K562 (cell line): ENCODE measurements around the gene CSRP2. TPM values are rescaled to one million over a fixed set of nuclear protein-coding genes. Genes with fewer than 3 reads are reported as not detected.

Experiments
- ATAC-seq: fragments of 200-7000 bp; cut with Tn5 transposase; 3 replicates; pipeline ENCODE4 v1.9.1; 2020; ENCODE audit warnings: moderate library complexity
- Bru-seq: library from RNA; stranded (reverse); fragments of 400-500 nt; gene quantifications from one replicate; lab custom pipeline; 2021; lab: Mats Ljungman, UMichigan
- BruChase-seq, 2 experiments: library from RNA; stranded (reverse); fragments of 400-500 nt; gene quantifications; one replicate each; lab custom pipeline; 2021; lab: Mats Ljungman, UMichigan
- BruUV-seq: library from RNA; stranded (reverse); fragments of 400-500 nt; replicated peaks from 2 replicates; lab custom pipeline; 2021; lab: Mats Ljungman, UMichigan
- CTCF ChIA-PET: fragments of 300-600 bp; formaldehyde crosslinking; extraction: SDS; loops from one replicate; lab custom pipeline; 2021; ENCODE audit warnings: low intra/inter-chr PET ratio; lab: Yijun Ruan, JAX
- POLR2A ChIA-PET: fragments of 300-600, 350-650 bp; sonication (Branson Sonifier 250); formaldehyde crosslinking; extraction: SDS; loops from one replicate; lab custom pipeline; 2021; ENCODE audit warnings: antibody characterized with exemption, inconsistent platforms; lab: Yijun Ruan, JAX
- DNase-seq, 4 experiments: peaks; one replicate each; pipeline versions ENCODE4 v3.0.0 to v3.0.0-alpha.2; 2011 to 2018; ENCODE audit warnings: low spot score in 3 of 4, mixed read lengths in 3 of 4; ENCODE audit errors: extremely low read depth in 1 of 4
- FAIRE-seq: peaks from 2 replicates; lab custom pipeline; 2011; peaks lifted over from hg19 to GRCh38; lab: Jason Lieb, UNC
- H2AFZ ChIP-seq: 2 replicates; pipeline ENCODE4 v1.6.0; 2011; ENCODE audit warnings: low read depth, low read length, control low read depth, inconsistent platforms
- H3K27ac ChIP-seq: fragments of 200-600 bp; 3 replicates; pipeline ENCODE4 v1.8.0; 2011; ENCODE audit warnings: low read depth, mild to moderate bottlenecking, control low read depth, inconsistent platforms, low read length, moderate library complexity, mixed read lengths; ENCODE audit errors: extremely low read depth
- H3K27me3 ChIP-seq, 2 experiments: fragments of 300-600 bp in 1 of 2; 2 replicates in 1 of 2; 3 replicates in 1 of 2; pipeline versions ENCODE4 v1.6.0 to v1.8.0; 2011; ENCODE audit warnings: inconsistent platforms in 2 of 2, low read length in 2 of 2, mild to moderate bottlenecking in 1 of 2, mixed read lengths in 1 of 2, moderate library complexity in 1 of 2; ENCODE audit not compliant: control insufficient read depth in 2 of 2, insufficient read depth in 2 of 2
- H3K36me3 ChIP-seq: fragments of 300-600 bp; 3 replicates; pipeline ENCODE4 v1.8.0; 2011; ENCODE audit warnings: mild to moderate bottlenecking, low read length, inconsistent platforms; ENCODE audit not compliant: control insufficient read depth, insufficient read depth
- H3K4me1 ChIP-seq, 2 experiments: fragments of 200-600 bp in 1 of 2; replicated peaks in 1 of 2; 2 replicates in 1 of 2; 3 replicates in 1 of 2; pipeline versions ENCODE4 v1.5.1 to v1.8.0; 2011; ENCODE audit warnings: inconsistent platforms in 2 of 2, low read length in 2 of 2, mild to moderate bottlenecking in 1 of 2, mixed read lengths in 1 of 2, moderate library complexity in 1 of 2; ENCODE audit not compliant: control insufficient read depth in 2 of 2, insufficient read depth in 2 of 2
- H3K4me2 ChIP-seq: 2 replicates; pipeline ENCODE4 v1.6.1; 2011; ENCODE audit warnings: low read length, control low read depth, inconsistent platforms, mixed read lengths; ENCODE audit not compliant: insufficient read depth
- H3K4me3 ChIP-seq: fragments of 200-600 bp; sonication (generic), shearing (Covaris generic); 2 replicates; pipeline ENCODE4 v1.5.1; 2016; ENCODE audit warnings: control low read depth, inconsistent platforms
- H3K79me2 ChIP-seq: fragments of 200-600 bp; 3 replicates; pipeline ENCODE4 v1.8.0; 2011; ENCODE audit warnings: low read length, inconsistent platforms; ENCODE audit not compliant: control insufficient read depth, insufficient read depth
- H3K9ac ChIP-seq, 2 experiments: 2 replicates each; pipeline versions ENCODE4 v1.6.0 to v1.6.1; 2011; ENCODE audit warnings: low read depth in 2 of 2, low read length in 2 of 2, control low read depth in 1 of 2, inconsistent platforms in 1 of 2, mild to moderate bottlenecking in 1 of 2, mixed read lengths in 1 of 2; ENCODE audit not compliant: insufficient read depth in 1 of 2
- H3K9me1 ChIP-seq: one replicate; pipeline ENCODE4 v1.6.0; 2011; ENCODE audit warnings: inconsistent platforms, mild to moderate bottlenecking, low read length, moderate library complexity; ENCODE audit not compliant: control insufficient read depth, insufficient read depth
- H3K9me3 ChIP-seq: replicated peaks from 2 replicates; pipeline ENCODE4 v1.5.1; 2011; ENCODE audit warnings: low read depth, low read length, inconsistent platforms; ENCODE audit not compliant: control insufficient read depth, insufficient read depth
- H4K20me1 ChIP-seq: replicated peaks from 2 replicates; pipeline ENCODE4 v1.6.1; 2011; ENCODE audit warnings: low read length, inconsistent platforms, mixed read lengths; ENCODE audit not compliant: control insufficient read depth, insufficient read depth
- DACH1 ChIP-seq: fragments of 450-650 bp; IDR thresholded peaks from 2 replicates; pipeline ENCODE4 v1.6.1; 2018; ENCODE audit not compliant: partially characterized antibody
- ETV6 ChIP-seq, 3 experiments: fragments of 150-350 bp in 1 of 3; sonication (generic) in 1 of 3; formaldehyde crosslinking in 1 of 3; IDR thresholded peaks; 2 replicates each; pipeline versions ENCODE4 v1.6.1 to v1.8.0; 2014 to 2022; ENCODE audit warnings: borderline replicate concordance in 2 of 3, low read depth in 2 of 3, antibody characterized with exemption in 1 of 3, low read length in 1 of 3, mild to moderate bottlenecking in 1 of 3, missing genetic modification reagents in 1 of 3
- JUNB ChIP-seq: fragments of 450-650 bp; formaldehyde crosslinking; conservative IDR thresholded peaks from 2 replicates; pipeline ENCODE4 v1.4.0; 2020; ENCODE audit warnings: mild to moderate bottlenecking
- KAT8 ChIP-seq: fragments of 450-650 bp; IDR thresholded peaks from 2 replicates; pipeline ENCODE4 v1.6.1; 2016; ENCODE audit warnings: low read depth, mild to moderate bottlenecking
- NCOA2 ChIP-seq, 2 experiments: fragments of 450-650 bp; IDR thresholded peaks; 2 replicates each; pipeline ENCODE4 v1.6.1; 2018; ENCODE audit warnings: mild to moderate bottlenecking in 2 of 2, moderate library complexity in 1 of 2; ENCODE audit not compliant: partially characterized antibody in 2 of 2
- NRF1 ChIP-seq, 2 experiments: fragments of 450-650 bp; IDR thresholded peaks in 1 of 2; conservative IDR thresholded peaks in 1 of 2; 2 replicates each; pipeline ENCODE4 v1.6.1; 2014; ENCODE audit warnings: mild to moderate bottlenecking in 2 of 2
- POLR2B ChIP-seq: fragments of 450-650 bp; IDR thresholded peaks from 2 replicates; pipeline ENCODE4 v1.6.1; 2018; ENCODE audit warnings: low read depth; ENCODE audit not compliant: partially characterized antibody
- SMAD4 ChIP-seq: fragments of 250-450 bp; sonication (Bioruptor Pico); conservative IDR thresholded peaks from 2 replicates; pipeline ENCODE4 v1.8.0; 2021; ENCODE audit warnings: inconsistent platforms, mild to moderate bottlenecking, moderate library complexity
- TFAM ChIP-seq: fragments of 250-450 bp; sonication (Bioruptor Pico); conservative IDR thresholded peaks from 2 replicates; pipeline ENCODE4 v1.5.0; 2021; ENCODE audit warnings: mild to moderate bottlenecking, moderate library complexity
- TOE1 ChIP-seq, 2 experiments: fragments of 450-650 bp in 1 of 2; sonication (generic) in 1 of 2; formaldehyde crosslinking in 1 of 2; IDR thresholded peaks; 2 replicates each; pipeline versions ENCODE4 v1.7.1 to v1.8.0; 2016 to 2022; ENCODE audit warnings: borderline replicate concordance in 2 of 2, mild to moderate bottlenecking in 2 of 2, antibody characterized with exemption in 1 of 2, inconsistent platforms in 1 of 2, low read depth in 1 of 2, missing genetic modification reagents in 1 of 2, moderate library complexity in 1 of 2
- ZNF140 ChIP-seq: fragments of 250-450 bp; sonication (Bioruptor Pico); IDR thresholded peaks from 2 replicates; pipeline ENCODE4 v1.8.0; 2021; ENCODE audit warnings: moderate library complexity, mild to moderate bottlenecking, inconsistent platforms
- ZNF212 ChIP-seq: fragments of 450-650 bp; formaldehyde crosslinking; IDR thresholded peaks from 2 replicates; pipeline ENCODE4 v1.4.0; 2020; ENCODE audit warnings: mild to moderate bottlenecking
- ZNF561 ChIP-seq: fragments of 450-650 bp; formaldehyde crosslinking; conservative IDR thresholded peaks from 2 replicates; pipeline ENCODE4 v1.4.0; 2020; ENCODE audit warnings: mild to moderate bottlenecking, moderate library complexity
- WGBS: fragments of 100-300 bp; shearing (Covaris generic); methylation state at CpG from one replicate; pipeline ENCODE4 v1.1.6; 2016; ENCODE audit warnings: low coverage, mixed read lengths; ENCODE audit not compliant: insufficient coverage; ENCODE audit errors: missing lambda C conversion rate; 5-methylcytosine and 5-hydroxymethylcytosine counted together
- in situ Hi-C: fragments of 300-500 bp; cut with MboI; formaldehyde crosslinking; loops from 4 replicates; pipeline ENCODE4 v1.15.0; 2018; ENCODE audit warnings: inconsistent platforms, mixed read lengths
- intact Hi-C: fragments of 100-400 bp; cut with micrococcal nuclease; formaldehyde crosslinking; loops from 2 replicates; pipeline ENCODE4 v1.14.2; 2022
- long read RNA-seq, 3 experiments: library from polyadenylated mRNA in 2 of 3; library from RNA in 1 of 3; unstranded in 2 of 3; stranded (forward) in 1 of 3; transcript quantifications; one replicate each; pipeline ENCODE4 v2.0.0, GENCODE V29; 2019 to 2022
- polyA minus RNA-seq, 3 experiments: library from RNA; depleted of rRNA, polyadenylated mRNA; stranded (reverse); fragments of >200 nt; gene quantifications; 2 replicates each; pipeline ENCODE4 v1.2.3, GENCODE V29; 2011
- polyA plus RNA-seq, 8 experiments: library from polyadenylated mRNA; depleted of rRNA in 4 of 8; stranded (reverse) in 5 of 8; unstranded in 3 of 8; fragments of >200 nt; fragmentation: Nextera tagmentation in 2 of 8; fragmentation: Illumina TruSeq in 1 of 8; extraction: Ambion mirVana in 2 of 8; extraction: Trizol in 1 of 8; gene quantifications; 2 replicates each; pipeline versions ENCODE4 v1.2.1 to v1.2.3, GENCODE V29; 2011 to 2014; ENCODE audit warnings: inconsistent platforms in 1 of 8, missing spikeins in 1 of 8
- total RNA-seq, 7 experiments: library from RNA; depleted of rRNA in 6 of 7; stranded (reverse); fragments of >200 nt in 6 of 7; fragmentation: Illumina TruSeq in 2 of 7; extraction: Trizol in 2 of 7; gene quantifications; 2 replicates each; pipeline versions ENCODE4 v1.2.1 to v1.2.3, GENCODE V29; 2011 to 2021; ENCODE audit warnings: low replicate concordance in 1 of 7
- TF ChIP-seq, protein P1 (sequence below): fragments of 450-650 bp; IDR thresholded peaks from 2 replicates; pipeline ENCODE4 v1.6.1; 2014; ENCODE audit warnings: low read depth, mild to moderate bottlenecking, moderate library complexity, borderline replicate concordance

CSRP2 gene
- 2.1 and 3.9 TPM in 2 replicates for total RNA-seq (2011; cell fraction: chromatin; rRNA removed; ENCODE audit: low replicate concordance)
- total RNA-seq (2011; cell fraction: nucleolus; rRNA removed) = 1.5 and 1.6 TPM in 2 replicates
- total RNA-seq (2011; cell fraction: nucleoplasm; rRNA removed) = 3.7 and 9.9 TPM in 2 replicates
- 0.32 and 0.73 TPM in 2 replicates for total RNA-seq (2014; rRNA removed)
- 1.9 and 2.4 TPM in 2 replicates for total RNA-seq (2014; rRNA removed; fragmentation: Illumina TruSeq; extraction: Trizol)
- total RNA-seq (2015; rRNA removed; fragmentation: Illumina TruSeq; extraction: Trizol) = 0.60 and 0.83 TPM in 2 replicates
- 1.6 and 2.3 TPM in 2 replicates for total RNA-seq (2021)
- 4.6 and 5.9 TPM in 2 replicates for polyA plus RNA-seq (2011; rRNA removed)
- polyA plus RNA-seq (2011; cell fraction: cytosol; rRNA removed) = 3.1 and 3.6 TPM in 2 replicates
- 1.6 and 3.5 TPM in 2 replicates for polyA plus RNA-seq (2011; cell fraction: nucleus; rRNA removed)
- polyA plus RNA-seq (2012) = 0.97 and 1.9 TPM in 2 replicates
- 1.1 and 1.9 TPM in 2 replicates for polyA plus RNA-seq (2014; fragmentation: Illumina TruSeq; extraction: Trizol)
- 1 to 10 TPM; 4.1 to 6.2 TPM for polyA plus RNA-seq (2014; fragmentation: Nextera tagmentation; extraction: Ambion mirVana)
- 2.3 and 3.4 TPM in 2 replicates for polyA plus RNA-seq (2014; rRNA removed)
- 2.2 and 4.0 TPM in 2 replicates for polyA minus RNA-seq (2011; rRNA and poly(A)+ RNA removed)
- polyA minus RNA-seq (2011; cell fraction: cytosol; rRNA and poly(A)+ RNA removed) = 1.6 and 2.2 TPM in 2 replicates
- 1.3 and 2.9 TPM in 2 replicates for polyA minus RNA-seq (2011; cell fraction: nucleus; rRNA and poly(A)+ RNA removed)
- Bru-seq, nascent RNA = percentile 39 among the genes with signal in this experiment
- percentile 34 among the genes with signal in this experiment for BruChase-seq, experiment 1, labeled RNA remaining after a 2-hour chase
- BruChase-seq, experiment 2, labeled RNA remaining after a 6-hour chase = percentile 39 among the genes with signal in this experiment
- long read RNA-seq, experiment 1 = 0 reads
- long read RNA-seq, experiment 2, partial matches to known transcripts = 0 of 4 reads
- long read RNA-seq, experiment 2, other reads (novel, unspliced or antisense) = 0 of 4 reads
- long read RNA-seq, experiment 3, partial matches to known transcripts = 0 of 3 reads
- long read RNA-seq, experiment 3, other reads (novel, unspliced or antisense) = 0 of 3 reads

DNA sequence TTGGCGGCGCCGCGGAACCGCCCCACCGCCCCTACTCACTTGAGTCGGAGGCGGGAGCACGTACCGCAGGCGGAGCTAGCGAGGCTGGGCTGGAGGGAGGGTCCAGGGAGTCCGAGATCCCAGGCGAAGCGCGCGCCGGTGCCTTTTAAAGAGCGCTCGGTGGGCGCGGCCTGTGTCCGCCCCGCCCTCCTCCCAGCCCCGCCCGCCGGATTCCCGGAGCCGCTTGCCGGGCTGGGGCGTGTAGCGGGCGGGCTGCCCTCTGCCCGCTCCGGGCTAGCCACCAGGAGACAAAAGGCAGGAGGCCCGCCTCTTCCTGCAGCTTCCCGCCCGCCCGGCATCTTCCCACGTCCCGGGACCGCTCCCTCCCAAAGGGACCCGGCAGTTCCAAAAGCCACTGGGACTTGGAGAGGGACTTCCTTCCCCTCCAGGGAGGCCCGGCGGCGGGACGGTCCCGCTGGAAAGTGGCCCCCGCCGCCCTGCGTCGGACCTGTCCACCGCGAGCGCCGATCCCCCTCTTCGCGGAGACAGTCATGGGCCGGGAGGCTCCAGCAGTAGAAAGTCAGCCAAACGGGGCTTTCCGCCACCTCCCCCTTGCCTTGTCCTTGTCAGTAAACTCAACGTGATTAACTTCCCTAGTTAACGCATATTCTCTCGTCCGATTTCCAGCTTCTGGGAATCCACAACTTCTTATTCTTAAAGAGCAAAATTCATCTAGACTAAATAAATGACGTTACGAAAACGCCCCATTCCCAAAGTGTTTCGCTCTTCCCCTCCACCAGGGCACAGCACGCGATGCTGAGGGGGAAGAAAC lies at the start of gene CSRP2:
TSS of gene CSRP2 (minus strand) at position 121 of the 811 bp plus-strand sequence. CDS start 12,759 bp downstream, outside the sequence.
- Histone ChIP-seq H3K4me2 (peak within 1 kb of the TSS; percentile 71), H3K9me3 (no peaks in the 10 kb centered on the region), H3K27ac (no peak within 1 kb of the TSS), H3K27me3 (no peaks in the 10 kb centered on the region; a peak in 1 of 5 replicates), H4K20me1 (no peaks in the 10 kb centered on the region), H3K4me3 (peak within 1 kb of the TSS; percentile 58), H3K9ac (peak within 1 kb of the TSS; percentile 40 to 91), H2AFZ (peak within 1 kb of the TSS; percentile 73), H3K36me3 (no peaks in the 10 kb centered on the region), H3K79me2 (no peaks in the 10 kb centered on the region), H3K9me1 (no peaks in the 10 kb centered on the region), H3K4me1 (peaks cover 0 to 16% of the 10 kb centered on the region in 2 experiments; a peak in 3 of 5 replicates)
- in situ Hi-C loops = no loop called here
- no TSS peak for BruUV-seq
- DNase-seq (peak; percentile 87 to 92 (median 90)), FAIRE-seq (no peak), ATAC-seq (peak; percentile 98)
- ChIA-PET CTCF (interaction anchor here (0.7 kb wide), 1 partner anchor 101 kb away, joined by 3 read pairs; no protein-coding TSS in a partner anchor), POLR2A (interaction anchor here (1.0 kb wide), 1 partner anchor 14 kb away, joined by 5 read pairs; no protein-coding TSS in a partner anchor)
- WGBS = 4% methylated on average over 39 of the region's 71 CpGs
- intact Hi-C loops = loop anchor here (5.0 kb wide), 1 partner anchor 133 kb away; no protein-coding TSS in a partner anchor
- TF ChIP-seq DACH1 = no peak
- TF ChIP-seq ETV6 (IDR thresholded peaks at IDR 0.05; ENCODE audit: borderline replicate concordance in 1 of 2, low read depth in 2 of 2, low read length in 1 of 2) = no peak
- TF ChIP-seq ETV6 (CRISPR knock-in tag; IDR thresholded peaks at IDR 0.05; ENCODE audit: borderline replicate concordance) = no peak
- no peak for TF ChIP-seq TFAM
- TF ChIP-seq NCOA2 (IDR thresholded peaks at IDR 0.05; ENCODE audit: partially characterized antibody in 2 of 2) = no peak
- TF ChIP-seq NRF1 (conservative IDR thresholded peaks at IDR 0.05 in 1 of 2, IDR thresholded peaks at IDR 0.05 in 1 of 2) = peak; percentile 33 to 45; a peak in 3 of 4 replicates
- TF ChIP-seq TOE1 (IDR thresholded peaks at IDR 0.05; ENCODE audit: borderline replicate concordance) = no peak
- TF ChIP-seq TOE1 (CRISPR knock-in tag; IDR thresholded peaks at IDR 0.05; ENCODE audit: borderline replicate concordance, low read depth) = no peak
- no peak for TF ChIP-seq SMAD4 (CRISPR knock-in tag)
- no peak for TF ChIP-seq ZNF140
- TF ChIP-seq ZNF212 (CRISPR knock-in tag) = no peak
- TF ChIP-seq JUNB (CRISPR knock-in tag) = no peak
- TF ChIP-seq POLR2B = no peak
- no peak for TF ChIP-seq KAT8
- TF ChIP-seq, protein P1, sequence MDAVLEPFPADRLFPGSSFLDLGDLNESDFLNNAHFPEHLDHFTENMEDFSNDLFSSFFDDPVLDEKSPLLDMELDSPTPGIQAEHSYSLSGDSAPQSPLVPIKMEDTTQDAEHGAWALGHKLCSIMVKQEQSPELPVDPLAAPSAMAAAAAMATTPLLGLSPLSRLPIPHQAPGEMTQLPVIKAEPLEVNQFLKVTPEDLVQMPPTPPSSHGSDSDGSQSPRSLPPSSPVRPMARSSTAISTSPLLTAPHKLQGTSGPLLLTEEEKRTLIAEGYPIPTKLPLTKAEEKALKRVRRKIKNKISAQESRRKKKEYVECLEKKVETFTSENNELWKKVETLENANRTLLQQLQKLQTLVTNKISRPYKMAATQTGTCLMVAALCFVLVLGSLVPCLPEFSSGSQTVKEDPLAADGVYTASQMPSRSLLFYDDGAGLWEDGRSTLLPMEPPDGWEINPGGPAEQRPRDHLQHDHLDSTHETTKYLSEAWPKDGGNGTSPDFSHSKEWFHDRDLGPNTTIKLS = 0 out of 2 replicates have a peak, but pooled peaks have one; percentile 34
- TF ChIP-seq ZNF561 (CRISPR knock-in tag) = no peak
